NOMO-1 (cell line): Measurements from ENCODE around the gene MACROD2.
"Not testable (repeated sequence)": the region's sequence is repeated elsewhere in the genome, so short reads cannot be mapped to it uniquely, and the experiment has no call there.

ENCODE experiments used
- DNase-seq, 2 experiments: peaks; one replicate each; lab custom pipeline; 2025; ENCODE audit not compliant: unreplicated experiment in 2 of 2; lab: John Stamatoyannopoulos, UW

Gene MACROD2

DNA sequence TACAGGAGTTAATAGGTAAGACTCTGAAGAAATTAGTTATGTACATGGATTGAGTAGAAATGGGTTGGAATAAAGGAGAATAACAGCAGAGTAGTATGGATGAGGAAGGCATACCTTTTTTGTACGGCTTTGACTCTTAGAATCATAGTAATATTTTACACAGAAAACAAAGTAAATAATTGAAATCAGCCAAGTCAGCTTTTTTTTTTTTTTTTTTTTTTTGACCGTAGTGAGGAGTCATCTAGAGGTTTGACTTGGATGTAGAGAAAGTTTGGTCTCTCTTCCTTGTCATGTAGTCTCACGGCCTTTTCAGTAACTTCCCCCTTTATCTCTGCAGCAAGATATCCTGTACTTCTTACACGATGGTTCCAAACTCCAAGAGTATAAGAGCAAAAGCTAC, 183.2 kb downstream of the MACROD2 start:
- no peak for DNase-seq

DNA sequence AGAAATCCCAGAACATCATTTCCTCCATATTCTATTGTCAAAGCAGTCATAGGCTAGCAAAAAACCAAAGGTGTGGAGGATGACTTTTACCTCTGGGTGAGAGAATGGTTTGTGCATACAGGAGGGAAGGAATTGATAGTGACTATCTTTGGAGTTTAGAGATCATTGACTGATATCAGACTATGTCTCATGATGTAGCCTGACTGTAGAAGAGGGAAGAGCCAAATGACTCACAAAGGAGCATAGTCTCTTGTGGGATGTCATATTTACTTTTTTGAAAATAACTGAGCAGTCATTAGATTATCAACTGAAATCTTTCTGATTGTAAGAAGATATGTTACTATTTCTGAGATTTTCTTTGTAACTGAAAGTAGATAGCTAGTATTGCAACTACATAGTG, 183.6 kb downstream of the MACROD2 start:
- DNase-seq: no peak

DNA sequence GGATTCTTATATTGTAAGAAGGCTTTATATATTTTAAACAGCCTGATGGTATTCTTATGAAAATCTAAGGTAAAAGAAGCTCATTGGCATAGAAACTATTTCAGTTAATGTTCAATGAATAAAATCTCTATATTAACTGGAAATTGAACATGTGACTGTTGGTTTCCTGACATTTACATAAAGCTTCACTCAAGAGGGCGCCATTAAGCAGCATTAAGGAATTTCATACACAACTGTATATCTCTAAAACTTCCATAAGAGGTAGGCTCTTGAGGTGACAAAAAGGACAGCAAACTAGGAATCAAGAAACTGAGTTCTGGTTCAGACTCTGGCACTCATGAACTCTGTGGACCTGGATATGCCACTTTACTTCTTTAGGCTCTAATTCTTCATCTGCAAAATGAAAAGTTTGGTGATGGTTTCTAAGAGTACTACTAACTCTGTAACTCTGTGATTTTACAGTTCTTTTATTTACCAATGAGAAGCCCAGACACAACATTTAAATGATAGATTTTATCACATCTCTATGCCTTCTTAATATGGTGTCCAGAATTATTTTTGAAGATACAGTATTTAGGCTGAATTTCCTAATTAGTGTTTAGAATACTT, 194.6 kb downstream of the MACROD2 start:
- DNase-seq: no peak

DNA sequence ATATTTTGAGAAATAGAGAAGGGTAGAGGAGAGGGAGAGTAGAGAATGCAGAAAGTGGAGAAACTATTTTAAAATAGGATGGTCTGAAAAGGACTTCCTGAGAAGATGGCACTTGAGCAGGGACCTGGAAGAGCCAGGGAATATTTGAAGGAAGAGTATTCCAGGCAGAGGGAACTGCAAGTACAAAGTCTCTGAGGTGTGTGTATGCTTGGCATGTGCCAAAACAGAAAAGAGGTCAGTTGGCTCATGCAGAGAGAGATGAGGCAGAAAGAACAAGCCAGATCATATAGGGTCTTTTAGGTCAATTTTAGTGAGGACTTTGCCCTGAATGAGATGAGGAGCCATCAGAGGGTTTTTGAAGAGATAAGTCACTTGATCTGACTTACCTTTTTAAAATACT, 196.2 kb downstream of the MACROD2 start:
- no peak for DNase-seq

DNA sequence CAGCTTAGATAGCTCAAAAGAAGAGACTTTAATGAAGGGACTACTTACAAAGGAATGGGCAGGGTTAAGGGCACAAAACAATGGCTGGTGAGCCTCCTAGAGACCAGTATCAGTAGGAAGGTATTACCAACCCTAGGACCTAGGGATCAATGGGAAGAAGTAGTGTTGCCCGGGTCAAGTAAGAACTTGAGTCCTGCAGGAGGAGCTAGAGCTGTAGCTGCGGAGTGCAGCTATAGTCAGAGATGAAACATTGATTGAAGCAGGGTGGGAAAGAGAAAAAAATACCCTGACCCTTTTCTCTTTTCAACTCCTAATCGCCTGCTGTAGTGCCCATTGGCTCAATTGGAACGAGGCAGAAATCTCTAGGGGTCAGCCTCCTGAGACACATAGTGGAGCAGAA, 198.1 kb downstream of the MACROD2 start:
- DNase-seq: no peak

GRCh38 chr20:14193885-14194284, 198.6 kb downstream of the MACROD2 start:
- no peak for DNase-seq

DNA sequence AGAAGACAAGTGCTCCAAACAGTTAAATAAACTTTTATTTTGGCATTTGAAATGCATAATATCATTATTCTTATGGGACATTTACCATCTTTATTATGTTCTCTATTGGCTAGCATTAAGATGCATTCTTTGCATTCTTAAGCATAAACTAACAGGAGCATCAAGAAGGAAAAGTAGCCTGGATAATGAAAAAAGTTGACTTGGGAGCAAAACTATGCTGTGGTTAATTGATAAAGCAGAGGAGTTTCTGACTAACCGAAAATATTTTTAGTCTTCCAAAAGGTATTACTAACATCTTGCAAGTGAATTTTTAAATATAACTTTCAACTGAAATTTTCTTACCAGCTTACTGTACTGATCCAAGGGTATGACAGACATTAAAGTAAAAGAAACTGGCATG, 201.8 kb downstream of the MACROD2 start:
- no peak for DNase-seq

DNA sequence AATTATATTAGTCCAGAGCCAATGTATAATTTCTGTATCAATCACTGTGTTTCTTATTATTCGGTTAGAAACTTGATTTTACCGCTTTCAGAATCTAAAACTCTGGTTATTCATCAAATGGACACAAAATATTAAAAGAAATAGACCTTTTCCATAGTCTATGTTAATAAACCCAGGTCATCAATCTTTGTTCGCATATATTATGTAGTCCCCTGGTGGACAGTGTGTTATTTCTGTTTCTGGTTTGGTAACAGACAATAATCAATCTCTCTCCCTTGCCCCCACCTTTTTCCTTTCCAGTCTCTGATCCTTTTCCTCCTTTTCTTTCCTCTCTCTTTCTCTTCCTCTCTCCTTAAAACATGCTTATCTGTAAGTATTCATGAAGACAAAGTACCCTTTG, 203.1 kb downstream of the MACROD2 start:
- no peak for DNase-seq

DNA sequence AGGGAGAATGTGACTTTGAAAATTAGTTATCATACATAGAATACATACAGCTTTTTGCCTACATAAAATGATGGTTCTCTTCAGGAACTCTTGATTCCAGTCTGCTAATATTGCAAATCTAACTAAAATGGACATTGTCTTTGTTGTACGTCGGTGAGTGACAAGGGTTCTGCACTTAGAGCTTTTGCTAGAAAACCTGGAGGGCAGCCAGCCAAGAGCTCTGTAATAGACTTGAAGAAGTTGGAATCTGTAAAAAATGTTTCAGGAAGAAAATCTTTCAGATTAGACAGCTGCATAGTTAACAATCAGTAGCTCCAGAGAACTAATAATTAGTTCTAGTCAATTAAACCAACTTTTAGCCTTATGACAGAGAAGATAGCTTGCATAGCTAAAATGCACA, 203.8 kb downstream of the MACROD2 start:
- DNase-seq: no peak

GRCh38 chr20:14203657-14204056, 208.3 kb downstream of the MACROD2 start:
- DNase-seq: no peak

GRCh38 chr20:14207591-14207990, 212.3 kb downstream of the MACROD2 start:
- DNase-seq: no peak

- no peak for DNase-seq
Observed at GRCh38 chr20:14208956-14209355, 213.6 kb downstream of the MACROD2 start.

DNA sequence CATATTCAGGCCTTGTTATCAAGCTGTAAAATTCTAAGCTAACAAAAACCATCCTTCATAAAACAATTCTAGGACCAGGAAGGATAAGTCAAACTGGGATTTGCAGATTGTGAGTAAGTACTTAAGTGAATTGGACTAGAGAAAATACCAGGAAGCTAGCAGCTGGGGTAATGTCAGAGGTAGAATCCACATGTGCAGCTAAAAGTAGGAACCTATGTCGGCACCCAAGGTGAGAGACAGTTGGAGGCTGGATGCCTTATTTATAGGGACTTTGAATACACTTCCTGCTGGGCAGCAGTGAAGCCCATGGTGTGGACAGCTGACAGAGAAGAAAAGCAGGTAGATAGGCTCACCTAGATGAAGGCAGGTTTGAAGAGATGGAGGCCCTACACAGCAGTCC, 214.8 kb downstream of the MACROD2 start:
- no peak for DNase-seq

DNA sequence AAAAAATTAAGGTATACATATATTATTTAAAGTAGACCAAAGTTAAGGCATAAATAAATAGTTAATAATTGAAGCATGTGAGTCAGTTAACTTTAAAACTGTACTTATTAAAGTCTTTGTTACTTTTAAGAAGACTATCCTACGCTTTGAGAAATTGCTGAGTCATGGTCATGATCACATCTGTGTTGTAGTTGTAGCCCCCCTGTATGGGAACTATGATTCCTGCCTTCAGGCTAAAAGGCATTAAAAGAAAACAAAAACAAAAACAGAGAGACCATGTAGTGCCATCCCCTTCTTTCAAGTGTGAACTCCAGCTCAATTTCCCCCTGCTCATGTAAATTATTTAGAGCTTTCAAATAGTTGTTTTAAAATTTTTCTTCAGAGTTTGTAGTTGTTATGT, 218.7 kb downstream of the MACROD2 start:
- no peak for DNase-seq

- not testable (repeated sequence) for DNase-seq
Observed at GRCh38 chr20:14215880-14216279, 220.6 kb downstream of the MACROD2 start.

GRCh38 chr20:14219801-14220461, 224.6 kb downstream of the MACROD2 start:
- no peak for DNase-seq

GRCh38 chr20:14220986-14221385, 225.7 kb downstream of the MACROD2 start:
- DNase-seq: no peak

- DNase-seq: no peak
Observed at GRCh38 chr20:14223806-14224205, 228.5 kb downstream of the MACROD2 start.

GRCh38 chr20:14226051-14227049, 231.0 kb downstream of the MACROD2 start:
- DNase-seq: peak in 1 of 2 experiments; percentile 1

GRCh38 chr20:14232650-14233049, 237.3 kb downstream of the MACROD2 start:
- no peak for DNase-seq

- no peak for DNase-seq
Observed at GRCh38 chr20:14234666-14235295, 239.5 kb downstream of the MACROD2 start.
